Kidney (tissue), 14 donors: ENCODE measurements around the gene RADIL. TPM values are rescaled to one million over a fixed set of nuclear protein-coding genes. Genes with fewer than 3 reads are reported as not detected.

ENCODE experiments used
- DNase-seq, 5 donors: peaks; one replicate each; pipeline ENCODE4 v3.0.0-alpha.2; 2013 to 2020
- FAIRE-seq: peaks from 2 replicates; lab custom pipeline; 2012; peaks lifted over from hg19 to GRCh38; lab: Jason Lieb, UNC
- H3K27ac ChIP-seq, 2 donors: one replicate each; pipeline ENCODE4 v1.7.0; 2013; ENCODE audit warnings: low read depth in 2 of 2, low read length in 2 of 2, inconsistent platforms in 1 of 2
- H3K27me3 ChIP-seq: one replicate; pipeline ENCODE4 v1.7.1; 2013; ENCODE audit warnings: low read length, inconsistent platforms; ENCODE audit not compliant: control insufficient read depth, insufficient read depth
- H3K36me3 ChIP-seq, 3 donors: one replicate each; pipeline versions ENCODE4 v1.7.0 to v1.7.1; 2013; ENCODE audit warnings: low read length in 3 of 3, control low read depth in 1 of 3, inconsistent platforms in 1 of 3; ENCODE audit not compliant: insufficient read depth in 3 of 3, control insufficient read depth in 2 of 3
- H3K4me1 ChIP-seq, 3 donors: one replicate each; pipeline versions ENCODE4 v1.7.0 to v1.7.1; 2013; ENCODE audit warnings: low read length in 3 of 3, inconsistent platforms in 1 of 3, low read depth in 1 of 3; ENCODE audit not compliant: control insufficient read depth in 2 of 3, insufficient read depth in 2 of 3
- H3K4me3 ChIP-seq, 3 donors: one replicate each; pipeline versions ENCODE4 v1.7.0 to v1.8.1; 2013; ENCODE audit warnings: low read length in 3 of 3, control low read depth in 1 of 3, inconsistent platforms in 1 of 3
- H3K9ac ChIP-seq, 3 donors: one replicate each; pipeline versions ENCODE4 v1.7.0 to v1.7.1; 2013; ENCODE audit warnings: low read length in 3 of 3, control low read depth in 1 of 3, inconsistent platforms in 1 of 3
- H3K9me3 ChIP-seq, 3 donors: one replicate each; pipeline versions ENCODE4 v1.7.0 to v1.7.1; 2013; ENCODE audit warnings: low read length in 3 of 3, control low read depth in 1 of 3, inconsistent platforms in 1 of 3; ENCODE audit not compliant: control insufficient read depth in 2 of 3, insufficient read depth in 1 of 3
- CTCF ChIP-seq: IDR thresholded peaks from 3 replicates; pipeline ENCODE4 v1.5.1; 2012; ENCODE audit warnings: mild to moderate bottlenecking, moderate library complexity, borderline replicate concordance; ENCODE audit not compliant: insufficient read depth; ENCODE audit errors: extremely low read depth
- intact Hi-C: fragments of 100-400 bp; cut with DNase I; formaldehyde crosslinking; loops from one replicate; pipeline ENCODE4 v1.11.1; 2022
- polyA plus RNA-seq: library from polyadenylated mRNA; stranded (reverse); fragments of 350-450 nt; fragmentation: Illumina TruSeq; extraction: RNeasy Lipid Tissue Mini Kit (QIAGEN cat#74804); gene quantifications from one replicate; pipeline ENCODE4 v1.2.3, GENCODE V29; 2014; ENCODE audit warnings: low read depth, low replicate concordance; ENCODE audit not compliant: insufficient read depth
- total RNA-seq: library from RNA; stranded (reverse); fragmentation: NEBNext Ultra II Directional; extraction: Animal tissue kit (Norgen Biotek cat#: 25700); gene quantifications from one replicate; pipeline ENCODE4 v1.2.1, GENCODE V29; 2021
- donor health status: control.
- donor health status: control.
- donor health status: control.
- donor health status: control.
- donor health status: control.
- donor health status: DM: yes; HTN: yes; CAD: no.
- donor health status: Normal renal cell carcinoma (clear cell type).

Gene RADIL
- total and polyA plus RNA-seq, 2 donors from 2014 or later: 1.0 to 1.7 TPM

DNA sequence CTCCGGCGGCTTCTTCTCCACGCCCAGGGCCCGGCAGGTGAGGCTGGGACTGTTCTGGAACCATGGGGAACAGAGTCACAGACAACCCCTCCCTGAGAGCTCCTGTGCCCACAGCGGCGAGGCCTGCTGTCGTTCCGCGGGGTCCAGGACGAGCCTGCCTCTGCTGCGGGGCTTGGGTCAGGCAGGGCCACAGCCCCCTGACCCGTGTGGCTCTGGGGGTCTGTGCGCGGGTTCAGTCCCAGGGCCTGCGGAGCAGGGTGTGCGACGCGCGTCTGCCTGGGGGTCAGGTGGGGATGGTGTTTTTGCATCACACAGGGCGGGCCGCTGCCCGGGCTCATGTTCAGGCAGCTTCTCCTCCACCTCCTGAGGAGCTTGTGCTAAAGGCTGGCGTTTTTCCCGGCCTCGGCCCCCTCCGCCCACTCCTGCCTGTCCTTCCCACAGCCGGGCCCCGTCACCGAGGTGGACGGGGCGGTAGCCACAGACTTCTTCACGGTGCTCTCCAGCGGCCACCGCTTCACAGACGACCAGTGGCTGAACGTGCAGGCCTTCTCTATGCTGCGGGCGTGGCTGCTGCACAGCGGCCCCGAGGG is 99.7 kb downstream of the RADIL start:
- H3K36me3 ChIP-seq: peaks cover 0 to 22% (median 8%) of the 10 kb centered on the region in 3 donors
- no peaks in the 10 kb centered on the region for H3K4me1 ChIP-seq
- intact Hi-C loops: loop anchor here (10.0 kb wide), 1 partner anchor 301 kb away; no protein-coding TSS in a partner anchor
- DNase-seq: no peak
- no peaks in the 10 kb centered on the region for H3K9me3 ChIP-seq
- H3K27ac ChIP-seq: no peak overlapping the region
- FAIRE-seq: no peak
- H3K27me3 ChIP-seq: no peaks in the 10 kb centered on the region
- H3K4me3 ChIP-seq: no peak overlapping the region
- TF ChIP-seq CTCF: no peak
- no peak overlapping the region for H3K9ac ChIP-seq

DNA sequence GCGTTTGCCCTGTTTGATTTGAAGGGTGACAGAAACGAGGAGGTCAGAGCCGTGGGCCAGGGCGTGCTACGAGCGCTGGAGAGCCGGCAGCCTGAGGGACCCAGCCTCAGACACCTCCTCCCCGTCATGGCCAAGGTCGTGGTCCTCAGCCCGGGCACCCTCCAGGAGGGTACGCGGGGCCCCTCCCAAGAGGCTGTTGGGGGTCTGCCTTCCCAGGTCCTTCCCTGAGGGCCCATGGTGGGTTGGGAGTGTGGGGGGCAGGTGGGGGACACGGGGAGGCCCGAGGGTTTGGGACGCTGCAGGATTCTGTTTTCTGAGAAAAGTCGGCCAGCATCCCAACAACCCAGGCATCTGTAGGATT is 100.2 kb downstream of the RADIL start:
- Histone ChIP-seq H3K27me3 (no peaks in the 10 kb centered on the region), H3K4me1 (no peaks in the 10 kb centered on the region), H3K9me3 (no peaks in the 10 kb centered on the region), H3K36me3 (peaks cover 0 to 16% (median 8%) of the 10 kb centered on the region in 3 donors), H3K27ac (no peak overlapping the region), H3K9ac (no peak overlapping the region), H3K4me3 (no peak overlapping the region)
- FAIRE-seq: no peak
- no peak for DNase-seq
- TF ChIP-seq CTCF: no peak
- intact Hi-C loops: loop anchor here (10.0 kb wide), 1 partner anchor 302 kb away; no protein-coding TSS in a partner anchor

- FAIRE-seq: no peak
- H3K4me3 ChIP-seq: no peak overlapping the region
Observed at GRCh38 chr7:4782333-4783291, 100.9 kb downstream of the RADIL start.

More at GRCh38 chr7:4782333-4783291, 100.9 kb downstream of the RADIL start:
- H3K4me1 ChIP-seq: no peaks in the 10 kb centered on the region
- no peak for DNase-seq
- no peak overlapping the region for H3K9ac ChIP-seq
- peaks cover 0 to 15% (median 8%) of the 10 kb centered on the region in 3 donors for H3K36me3 ChIP-seq
- TF ChIP-seq CTCF: no peak
- no peak overlapping the region for H3K27ac ChIP-seq
- intact Hi-C loops: loop anchor here (10.0 kb wide), 1 partner anchor 302 kb away; no protein-coding TSS in a partner anchor
- H3K27me3 ChIP-seq: no peaks in the 10 kb centered on the region
- H3K9me3 ChIP-seq: no peaks in the 10 kb centered on the region
